Keratinocyte (primary cell): Measurements from ENCODE around the gene N4BP2.

Experiments used
- CTCF ChIP-seq, 3 experiments: IDR thresholded peaks in 1 of 3; conservative IDR thresholded peaks in 1 of 3; optimal IDR thresholded peaks in 1 of 3; 2 replicates in 2 of 3; 3 replicates in 1 of 3; pipeline versions ENCODE3 to v1.5.1; 2011; ENCODE audit warnings: low read length in 3 of 3, mild to moderate bottlenecking in 3 of 3, moderate library complexity in 2 of 3, control low read depth in 1 of 3, inconsistent platforms in 1 of 3; ENCODE audit not compliant: insufficient read depth in 2 of 3; ENCODE audit errors: extremely low read depth in 1 of 3
- EZH2 ChIP-seq: IDR thresholded peaks from one replicate; pipeline ENCODE4 v1.6.1; 2012; ENCODE audit warnings: inconsistent platforms, mild to moderate bottlenecking, low read length, moderate library complexity

GRCh38 chr4:40187386-40187906, 130.8 kb downstream of the N4BP2 start:
- TF ChIP-seq CTCF (optimal IDR thresholded peaks at IDR 0.05 in 1 of 3, IDR thresholded peaks at IDR 0.05 in 1 of 3, conservative IDR thresholded peaks at IDR 0.05 in 1 of 3; ENCODE audit: extremely low read depth in 1 of 3, insufficient read depth in 2 of 3, low read length in 3 of 3) (no peak), EZH2 (no peak)
